HG02973 (cell line): ENCODE data around the gene DNAI1.

ENCODE experiments used
- ATAC-seq: cut with Tn5 transposase; IDR thresholded peaks from one replicate; pipeline ENCODE4 v1.9.1; 2021; ENCODE audit warnings: moderate library complexity; ENCODE audit not compliant: unreplicated experiment

DNAI1 gene

DNA sequence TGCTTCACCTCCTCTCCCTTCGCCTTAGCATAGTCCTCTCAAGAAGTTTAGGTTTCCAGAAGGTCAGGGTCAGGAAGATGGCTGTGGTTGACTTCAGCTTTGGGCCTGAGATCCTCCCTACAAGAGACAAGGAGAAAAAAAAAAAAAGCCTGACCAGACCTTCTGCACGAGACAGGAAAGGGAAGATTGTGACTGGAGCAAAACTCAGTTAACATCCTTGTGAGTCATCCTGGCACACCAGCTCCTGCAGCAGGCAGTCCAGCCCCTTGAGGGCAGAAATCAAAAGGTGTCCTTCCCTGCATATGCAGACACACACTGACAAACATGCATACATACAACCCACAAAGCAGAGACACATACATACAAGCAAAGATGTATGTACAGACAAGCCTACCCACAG, 82.2 kb downstream of the DNAI1 start:
- ATAC-seq, result no peak

DNA sequence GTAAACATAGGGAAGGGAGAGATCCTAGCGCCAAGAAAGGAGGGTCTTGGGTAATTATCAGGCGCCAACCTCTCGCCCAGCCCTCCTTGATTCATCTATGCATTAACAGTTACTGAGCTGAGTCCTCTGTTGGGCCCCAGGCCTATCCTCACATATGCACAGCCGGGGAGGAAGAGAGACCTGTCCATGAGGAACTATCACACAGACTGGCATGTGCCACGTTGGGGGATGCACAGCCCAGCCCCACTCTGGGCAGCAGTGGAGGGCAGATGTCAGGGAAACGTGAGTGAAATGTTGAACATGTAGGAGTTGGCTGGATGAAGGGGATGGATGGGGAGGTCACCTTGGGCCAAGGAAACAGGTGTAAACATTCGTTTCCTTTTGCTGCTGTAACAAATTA, 82.9 kb downstream of the DNAI1 start:
- ATAC-seq, result no peak

DNA sequence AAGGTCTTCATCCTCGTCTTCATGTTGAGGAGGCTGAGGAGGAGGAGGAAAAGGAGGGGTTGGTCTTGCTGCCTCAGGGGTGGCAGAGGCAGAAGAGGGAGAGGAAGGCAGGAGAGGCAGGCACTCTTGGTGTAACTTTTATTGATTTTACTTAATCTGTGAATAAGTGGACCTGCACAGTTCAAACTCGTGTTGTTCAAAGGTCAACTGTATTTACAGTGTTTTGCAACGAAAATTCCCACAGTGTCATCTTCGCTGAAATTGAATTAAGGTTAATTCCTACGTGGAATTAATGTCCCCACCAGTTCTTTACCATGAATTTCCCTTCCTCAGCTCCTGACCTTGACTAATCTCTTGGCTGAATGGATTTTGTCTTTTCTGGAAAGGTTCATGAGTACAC, 85.4 kb downstream of the DNAI1 start:
- no peak for ATAC-seq

DNA sequence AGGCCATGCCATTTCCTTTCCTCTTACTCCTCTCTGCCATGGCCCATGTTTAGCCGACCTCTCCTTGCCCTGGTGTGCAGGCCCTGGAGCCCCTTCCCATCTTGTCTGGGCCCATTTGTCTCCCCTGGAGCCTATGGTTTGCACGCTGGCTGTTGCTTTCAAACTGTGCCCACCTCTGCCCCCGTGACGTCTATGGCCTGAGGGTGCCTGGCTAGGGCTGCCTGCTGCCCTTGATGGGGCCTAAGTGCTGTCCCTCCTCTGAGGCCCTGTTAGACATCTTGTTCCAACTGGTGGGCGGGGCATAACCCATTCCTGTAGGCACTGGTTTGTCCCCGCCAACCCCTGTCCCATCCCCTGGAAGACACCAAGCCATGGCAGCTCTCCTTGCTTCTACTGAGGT, 86.9 kb downstream of the DNAI1 start:
- no peak for ATAC-seq

DNA sequence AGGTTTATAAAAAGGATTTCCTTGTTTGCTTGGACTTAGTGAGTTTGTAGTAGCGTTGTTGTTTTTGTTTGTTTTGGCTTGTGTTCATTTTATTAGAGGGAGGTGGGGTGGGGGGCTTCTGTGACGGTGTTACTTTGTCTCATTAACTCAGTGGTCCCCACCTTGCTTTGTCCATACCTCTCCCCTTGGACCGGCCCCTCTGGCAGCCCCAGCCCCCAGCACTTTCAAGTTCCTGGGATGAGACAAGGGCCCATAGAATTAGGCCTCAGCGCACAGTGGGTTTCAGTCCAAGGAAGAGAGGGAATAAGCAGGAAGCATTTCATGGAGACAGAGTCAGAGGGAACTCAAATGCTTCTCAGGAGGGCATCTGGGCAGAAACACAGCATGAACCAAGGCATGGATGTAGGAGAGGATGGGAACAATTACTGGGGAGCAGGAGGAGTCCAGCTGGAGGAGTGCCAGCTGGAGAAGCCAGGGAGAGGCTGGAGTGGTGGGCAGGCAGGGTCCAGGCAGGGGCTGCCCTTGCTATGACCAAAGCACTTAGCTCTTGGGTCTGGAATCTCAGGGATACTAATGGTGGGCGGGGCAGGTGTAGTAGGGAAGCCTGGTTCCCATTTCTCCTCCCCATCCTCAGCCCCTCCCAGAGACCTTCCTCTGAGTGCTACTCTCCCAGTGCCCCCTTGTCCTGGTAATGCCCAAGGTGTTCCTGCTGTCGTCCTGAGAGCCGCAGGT, 87.7 kb downstream of the DNAI1 start:
- no peak for ATAC-seq

DNA sequence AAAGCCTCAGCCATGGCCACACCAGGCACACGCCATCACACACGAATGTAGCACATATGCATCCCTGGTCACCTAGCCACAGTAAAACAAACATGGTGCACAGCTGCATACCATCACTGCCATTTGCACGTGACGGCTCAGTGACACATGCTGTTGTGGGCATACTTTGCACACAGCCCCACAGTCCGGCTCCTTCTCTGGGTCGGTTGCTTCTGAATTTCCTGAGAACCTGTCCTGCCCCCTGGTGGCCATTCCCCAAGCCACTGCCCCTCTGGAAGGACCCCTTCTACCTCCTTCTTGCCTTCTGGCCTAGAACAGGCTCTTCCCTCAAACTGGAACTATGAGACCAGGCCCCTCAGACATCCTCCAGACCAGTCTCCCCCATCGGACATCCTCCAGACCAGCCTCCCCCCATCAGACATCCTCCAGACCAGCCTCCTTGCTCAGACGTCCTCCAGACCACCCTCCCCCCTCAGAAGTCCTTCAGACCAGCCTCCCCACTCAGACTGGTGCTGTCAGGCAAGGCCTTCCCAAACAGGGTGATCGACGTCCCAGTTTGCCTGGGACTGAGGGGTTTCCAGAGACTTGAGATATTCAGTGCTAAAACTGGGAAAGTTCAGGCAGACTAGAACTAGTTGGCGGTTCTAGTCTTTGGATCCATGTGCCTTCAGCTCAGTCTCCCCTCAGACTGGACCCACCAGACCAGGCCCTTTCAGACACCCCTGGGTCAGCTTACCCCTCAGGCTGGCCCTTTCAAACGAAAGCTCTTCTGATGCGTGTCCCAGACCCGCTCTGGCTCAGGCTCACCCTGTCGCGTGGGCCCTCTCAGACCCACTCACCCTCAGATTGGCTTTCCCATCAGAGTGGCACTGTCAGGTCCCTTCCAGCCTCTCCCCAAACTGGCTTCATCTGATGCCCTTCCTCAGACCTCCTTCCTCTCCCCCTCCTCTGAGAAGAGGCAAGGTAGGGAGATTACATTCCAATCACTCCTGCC, 88.5 kb downstream of the DNAI1 start:
- no peak for ATAC-seq

DNA sequence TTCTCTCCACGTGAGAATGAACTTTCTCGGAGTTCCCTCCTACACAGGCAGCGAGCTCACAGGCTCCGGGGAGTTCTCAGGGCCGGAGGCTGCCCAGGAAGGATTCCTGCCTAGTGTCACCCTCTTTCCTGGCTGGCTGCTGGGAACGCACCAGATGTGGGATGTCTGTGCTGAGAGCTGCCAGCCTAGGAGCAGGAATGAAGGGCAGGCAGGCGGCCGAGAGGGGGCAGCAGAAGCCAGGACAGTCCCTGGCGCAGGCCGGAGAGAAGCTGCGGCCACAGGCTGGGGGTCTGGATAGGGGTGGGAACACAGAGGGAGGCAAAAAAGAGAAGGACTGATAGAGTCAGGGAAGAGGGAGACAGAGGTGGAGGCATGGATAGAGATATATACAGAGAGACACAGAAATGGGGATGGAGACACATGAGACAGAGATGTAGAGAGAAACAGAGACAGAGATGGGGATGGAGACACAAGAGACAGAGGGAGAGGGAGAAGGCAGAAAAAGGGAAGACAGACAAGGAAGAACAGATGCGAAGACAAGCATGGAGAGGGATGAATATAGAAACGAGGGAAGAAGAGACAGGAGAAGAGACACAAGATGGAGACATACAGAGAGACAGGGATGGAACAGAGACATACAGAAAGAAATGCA, 89.5 kb downstream of the DNAI1 start:
- ATAC-seq, result no peak

DNA sequence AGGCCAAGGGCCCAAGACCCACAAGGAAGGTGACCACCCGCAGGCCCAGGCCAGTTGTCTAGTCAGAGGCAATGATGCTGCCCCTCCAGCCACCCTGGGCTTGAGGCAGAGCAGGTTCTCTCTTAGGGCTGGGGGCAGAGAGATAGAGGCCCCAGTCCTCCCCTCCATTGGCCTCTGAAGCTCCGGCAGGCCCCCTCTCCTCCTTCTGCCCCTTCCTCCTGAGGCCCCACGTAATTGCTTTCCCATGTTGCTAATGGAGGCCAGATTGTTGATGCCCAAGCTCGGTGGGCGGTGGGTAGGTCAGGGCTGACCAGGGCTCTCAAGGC, 90.8 kb downstream of the DNAI1 start:
- no peak for ATAC-seq

DNA sequence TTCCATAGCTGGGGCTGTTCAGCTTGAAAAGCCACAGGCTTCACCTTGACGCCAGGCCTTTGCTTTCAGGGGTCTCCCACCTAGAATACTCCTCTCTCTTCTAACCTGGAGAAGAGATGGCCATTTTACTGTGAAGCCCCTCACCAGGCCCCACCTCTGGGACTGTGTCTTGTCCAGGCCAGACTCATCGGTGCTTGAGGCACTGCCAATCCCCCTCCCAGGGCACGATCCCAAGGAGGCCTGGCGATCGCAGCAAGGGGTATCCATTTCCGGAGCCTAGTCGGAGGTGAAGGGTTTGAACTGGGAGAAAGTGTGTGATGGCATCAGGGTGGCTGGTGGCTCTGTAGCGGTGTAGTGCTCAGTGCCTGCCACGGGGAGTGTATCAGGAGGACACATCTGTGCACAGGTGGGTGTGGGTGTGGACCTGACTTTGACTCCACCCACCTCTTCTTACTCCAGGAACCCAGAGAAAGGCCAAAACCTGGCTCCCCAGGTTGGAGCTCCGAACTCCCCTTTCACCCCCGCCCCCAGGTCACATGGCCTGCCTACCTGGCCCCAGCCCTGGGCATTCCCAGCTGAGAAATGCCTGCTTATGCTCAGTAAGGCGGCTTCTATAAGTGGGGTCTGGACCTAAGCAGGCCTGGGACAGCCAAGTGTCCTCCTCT, 91.5 kb downstream of the DNAI1 start:
- no peak for ATAC-seq

DNA sequence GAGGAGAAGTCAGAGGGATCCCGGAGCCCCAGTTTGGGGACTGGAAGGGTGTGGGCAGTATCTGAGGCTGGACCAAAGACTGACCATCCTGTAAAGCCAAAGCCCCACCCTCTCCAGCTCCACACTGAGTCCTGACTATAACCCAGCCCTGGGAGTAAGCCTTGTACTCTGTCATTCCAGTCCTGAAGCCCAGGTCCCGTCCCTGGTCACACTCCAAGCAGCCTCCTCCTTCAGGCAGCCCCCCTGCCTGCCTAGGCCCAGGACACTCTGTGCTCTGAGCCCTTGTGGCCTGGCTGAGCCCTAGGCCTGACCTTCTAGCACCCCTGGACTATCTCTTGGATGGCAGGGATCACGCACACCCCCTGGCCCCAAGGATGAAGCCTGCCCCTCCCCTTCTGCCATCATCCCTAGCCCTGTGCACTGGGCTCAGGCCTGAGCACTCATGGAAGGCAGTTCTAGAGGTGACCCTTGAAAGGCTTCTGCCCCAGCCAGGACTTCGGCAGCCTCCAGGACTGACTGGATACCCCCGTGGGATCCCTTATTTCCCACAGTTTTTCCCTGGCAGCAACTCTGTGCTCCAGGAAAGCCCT, 92.2 kb downstream of the DNAI1 start:
- ATAC-seq, result no peak

DNA sequence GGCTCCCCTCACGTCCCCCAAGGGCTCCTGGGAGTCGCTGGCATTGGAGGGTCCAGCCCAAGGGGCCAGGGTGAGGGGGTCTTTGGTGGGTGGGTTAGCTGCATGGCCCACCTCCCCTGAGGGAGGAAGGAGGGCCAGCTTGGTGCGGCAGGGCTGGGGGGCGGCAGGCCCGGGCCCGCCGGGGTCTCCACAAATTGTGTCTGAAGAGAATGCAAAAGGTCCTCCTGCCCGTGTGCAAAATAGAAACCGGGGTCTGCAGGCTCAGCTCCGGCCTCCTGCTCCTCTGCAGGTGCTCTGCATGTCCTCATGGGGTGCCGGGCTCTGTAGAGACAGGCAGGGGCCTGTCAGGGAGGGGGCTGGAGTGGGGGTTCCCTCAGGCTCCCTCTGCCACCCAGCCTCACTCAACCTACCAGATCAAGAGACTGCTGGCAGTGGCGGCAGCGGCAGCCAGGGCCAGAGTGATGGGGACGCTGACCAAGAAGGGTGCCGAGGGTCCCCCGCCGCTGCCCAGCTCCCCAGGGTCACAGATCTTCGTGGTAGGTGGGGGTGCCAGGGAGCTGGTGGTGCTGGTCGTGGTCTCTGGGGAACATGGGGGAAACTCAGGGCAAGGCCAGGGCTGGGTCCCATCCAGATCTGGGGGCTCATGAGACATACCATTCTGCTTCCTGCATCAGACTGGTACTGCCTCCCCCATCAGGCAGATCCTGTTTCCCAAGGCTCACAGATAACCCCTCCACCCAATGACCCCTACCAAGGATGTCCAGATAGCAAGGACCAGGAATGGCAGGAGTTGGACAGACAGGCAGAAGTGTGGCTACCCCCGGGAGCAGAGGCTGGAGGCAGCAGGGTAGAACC, 93.4 kb downstream of the DNAI1 start:
- ATAC-seq, result no peak

DNA sequence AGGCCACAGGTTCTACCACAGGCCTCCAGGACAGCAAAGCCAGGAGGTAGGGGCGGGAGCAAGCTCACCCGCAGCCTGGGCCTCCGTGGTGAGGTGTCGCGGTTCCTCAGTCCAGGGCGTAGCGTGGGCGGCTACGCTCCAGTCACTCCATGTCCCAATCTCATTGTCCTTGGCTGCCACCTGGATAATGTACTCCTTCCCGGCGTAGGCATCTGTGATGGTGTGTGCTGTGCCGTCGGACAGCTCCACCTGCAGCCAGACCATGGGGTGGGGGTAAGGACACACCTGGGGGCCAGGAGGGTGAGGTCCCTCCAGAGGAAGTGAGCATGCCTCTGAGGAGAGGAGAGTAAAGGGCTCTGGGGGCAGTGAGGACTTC, 94.0 kb downstream of the DNAI1 start:
- ATAC-seq, result no peak

DNA sequence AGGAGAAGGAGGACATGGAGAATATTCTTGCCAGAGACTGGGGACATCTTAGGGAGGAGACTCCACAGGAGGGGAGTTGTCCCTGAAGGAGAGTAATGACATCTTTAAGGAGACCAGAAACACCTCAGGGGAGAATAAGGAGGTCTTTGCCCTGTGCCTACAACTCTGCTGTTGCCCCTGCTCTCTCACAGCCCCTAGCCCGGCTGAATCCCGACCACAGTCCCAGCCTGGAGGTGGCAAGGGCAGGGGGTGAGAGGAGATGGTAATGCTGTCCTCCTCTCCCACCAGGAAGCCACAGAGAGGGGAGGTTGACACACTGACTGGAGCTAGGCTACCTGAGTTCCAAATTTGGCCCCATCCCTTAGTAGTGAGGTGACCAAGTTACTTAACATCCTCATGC, 94.4 kb downstream of the DNAI1 start:
- ATAC-seq, result no peak

DNA sequence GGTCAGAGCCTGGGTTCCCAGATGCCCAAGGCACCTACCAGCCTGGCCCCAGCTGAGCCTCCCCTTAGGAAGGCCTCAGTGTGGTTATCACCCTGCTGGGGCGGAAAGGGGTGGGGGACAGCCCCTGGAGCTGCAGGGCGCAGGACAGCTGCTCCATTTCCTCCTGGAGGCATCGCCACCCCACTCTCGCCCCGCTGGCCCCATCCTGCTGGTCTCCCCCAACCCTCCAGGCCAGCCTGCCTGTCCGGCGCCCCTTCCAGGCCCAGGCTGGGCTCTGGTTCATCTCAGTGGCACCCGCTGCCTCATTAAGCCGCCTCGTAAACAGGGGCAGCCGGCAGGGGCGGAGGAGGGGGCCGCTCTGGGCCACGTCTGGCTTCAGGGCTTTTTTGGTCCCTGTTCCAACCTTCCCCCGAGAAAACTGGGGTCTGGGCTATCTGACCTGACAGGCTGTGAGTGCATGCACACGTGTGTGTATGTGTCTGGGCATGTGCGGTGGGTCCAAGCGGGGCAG, 95.0 kb downstream of the DNAI1 start:
- ATAC-seq, result no peak

DNA sequence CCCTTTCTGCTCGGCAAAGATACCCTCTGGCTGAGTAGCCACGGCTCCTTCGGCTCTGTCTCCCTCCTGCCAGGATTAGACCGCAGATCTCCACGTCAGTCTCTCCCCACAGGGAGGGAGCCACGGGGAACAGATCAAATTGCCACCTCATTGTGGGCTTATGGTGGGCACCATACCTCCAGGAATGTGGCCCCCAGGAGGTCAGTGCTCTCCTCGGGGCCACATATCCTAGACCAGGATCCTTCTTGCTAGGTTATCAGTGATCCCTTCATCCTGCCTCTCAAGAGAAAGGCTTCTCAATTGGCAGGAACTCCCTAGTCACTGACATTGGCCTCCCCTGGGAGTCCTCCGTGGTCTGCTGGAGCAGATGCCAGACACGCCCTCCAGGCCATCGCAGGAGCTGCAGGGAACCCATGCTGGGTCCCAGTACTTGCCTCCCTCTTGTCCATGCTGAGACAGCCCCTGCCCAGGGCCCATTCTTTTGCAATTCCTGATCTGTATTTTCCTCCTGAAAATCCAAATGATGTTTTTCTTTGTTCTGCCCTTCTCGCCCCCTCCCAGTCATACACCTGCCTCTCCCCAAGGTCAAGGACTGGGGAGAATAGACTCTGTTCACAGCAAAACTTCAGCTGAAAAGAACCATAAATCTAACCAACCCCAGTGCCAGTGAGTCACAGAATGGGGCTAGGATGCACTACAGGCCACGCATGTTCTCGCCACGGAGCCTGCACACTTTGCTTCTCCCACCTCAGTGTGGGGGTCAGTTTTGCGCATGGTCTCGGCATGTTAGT, 95.8 kb downstream of the DNAI1 start:
- no peak for ATAC-seq

DNA sequence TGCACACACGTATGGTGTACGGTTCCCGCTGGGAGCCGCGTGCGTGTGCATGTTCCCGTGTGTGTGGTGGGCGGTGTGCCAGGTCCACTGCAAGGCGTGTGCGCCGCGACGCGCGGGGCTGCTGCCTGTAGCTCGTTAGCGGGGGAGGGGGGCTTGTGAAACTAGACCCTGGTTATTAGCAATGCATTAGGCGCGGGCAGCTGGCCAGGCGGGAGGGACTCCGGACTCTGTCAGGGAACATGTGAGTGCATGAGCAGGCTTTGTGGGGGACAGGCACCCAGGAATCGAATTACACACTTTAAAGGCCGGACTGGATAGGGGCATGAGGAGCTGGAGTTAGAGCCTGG, 96.4 kb downstream of the DNAI1 start:
- ATAC-seq, result no peak

DNA sequence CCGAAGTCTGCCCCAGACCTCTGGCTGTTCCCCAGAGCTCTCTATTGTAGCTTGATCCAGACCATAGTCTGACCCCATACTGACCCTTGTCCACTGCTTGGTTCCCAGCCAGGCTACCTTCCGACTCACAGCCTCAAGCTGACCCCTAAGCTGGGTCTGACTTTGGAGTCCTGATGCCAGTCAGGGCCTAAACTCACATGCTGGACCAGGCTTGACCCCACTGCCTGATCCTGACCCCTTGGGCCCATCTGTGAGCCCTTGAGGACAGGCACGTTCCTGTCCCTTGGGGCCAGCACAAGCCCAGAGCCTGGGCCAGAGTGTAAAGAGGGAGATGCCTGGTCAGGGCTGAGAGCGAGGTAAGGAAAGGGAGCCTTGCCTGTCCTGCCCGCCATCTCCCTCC, 96.9 kb downstream of the DNAI1 start:
- no peak for ATAC-seq

DNA sequence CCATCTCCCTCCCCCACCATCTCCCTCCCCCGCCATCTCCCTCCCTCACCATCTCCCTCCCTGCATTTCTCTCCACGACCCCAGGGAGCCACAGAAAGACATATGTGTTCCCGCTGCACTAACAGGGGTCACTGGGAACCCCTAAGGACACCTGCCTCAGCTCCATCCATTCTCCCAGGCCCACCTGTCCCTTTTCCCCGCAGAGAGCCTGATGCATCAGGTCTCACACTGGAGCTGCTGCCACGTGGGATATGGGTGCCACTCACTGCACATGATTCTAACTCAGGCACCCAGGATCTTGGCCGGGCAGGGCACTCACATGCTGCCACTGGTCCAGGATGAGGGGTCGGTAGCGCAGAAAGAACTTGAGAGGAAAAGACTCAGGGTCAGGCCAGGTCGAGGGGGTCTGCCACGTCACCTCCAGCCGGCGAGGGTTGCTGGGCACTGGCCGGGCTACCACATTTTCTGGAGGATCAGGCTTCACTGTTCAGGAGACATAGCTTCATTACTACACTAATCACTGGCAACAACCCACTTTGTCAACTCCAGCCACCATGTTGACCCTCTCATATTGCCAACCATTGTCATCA, 97.4 kb downstream of the DNAI1 start:
- no peak for ATAC-seq

DNA sequence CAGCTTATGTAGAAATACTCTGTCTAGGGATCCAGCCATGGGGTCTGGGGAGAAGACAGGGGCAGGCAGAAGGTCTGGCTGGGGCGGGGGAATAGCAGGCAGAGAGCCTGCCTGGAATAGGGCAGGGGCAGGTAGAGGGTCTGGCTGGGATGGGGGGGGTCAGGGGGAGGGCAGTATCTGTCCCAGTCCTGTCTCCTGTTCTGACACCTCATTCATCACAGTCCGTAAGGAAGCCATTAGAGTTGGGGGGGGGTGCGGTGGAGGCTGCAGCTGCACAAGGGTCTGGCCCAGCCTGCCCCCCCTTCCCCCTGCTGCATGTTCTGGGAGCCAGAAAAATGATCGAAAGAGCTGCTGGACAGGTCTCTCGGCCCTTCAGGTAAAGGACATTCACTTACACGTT, 98.3 kb downstream of the DNAI1 start:
- no peak for ATAC-seq
